SK-N-SH treated with all-trans-retinoic acid at 6 μM for 48 hours (cell line): Measurements from ENCODE around the gene LNPK.

Source experiments
- ATAC-seq: fragments of 200-7000 bp; cut with Tn5 transposase; 3 replicates; pipeline ENCODE4 v1.9.1; 2020; ENCODE audit warnings: mild to moderate bottlenecking, moderate library complexity
- BACH2 ChIP-seq: fragments of 250-450 bp; sonication (Bioruptor Pico); IDR thresholded peaks from 2 replicates; pipeline ENCODE4 v1.9.0; 2021; ENCODE audit warnings: mild to moderate bottlenecking, borderline replicate concordance
- ESRRG ChIP-seq: fragments of 250-450 bp; sonication (Bioruptor Pico); IDR thresholded peaks from 2 replicates; pipeline ENCODE4 v1.6.1; 2021; ENCODE audit warnings: mild to moderate bottlenecking
- ISL1 ChIP-seq: fragments of 250-450 bp; sonication (Bioruptor Pico); IDR thresholded peaks from 2 replicates; pipeline ENCODE4 v2.1.2; 2022; ENCODE audit warnings: mild to moderate bottlenecking, moderate library complexity
- OSR1 ChIP-seq: fragments of 250-450 bp; sonication (Bioruptor Pico); IDR thresholded peaks from 2 replicates; pipeline ENCODE4 v1.8.0; 2022; ENCODE audit warnings: moderate library complexity, mild to moderate bottlenecking, inconsistent platforms
- RARB ChIP-seq: fragments of 250-450 bp; sonication (Bioruptor Pico); IDR thresholded peaks from 2 replicates; pipeline ENCODE4 v1.8.0; 2021; ENCODE audit warnings: mild to moderate bottlenecking, moderate library complexity
- TCF4 ChIP-seq: fragments of 250-450 bp; sonication (Bioruptor Pico); IDR thresholded peaks from 2 replicates; pipeline ENCODE4 v1.8.0; 2021; ENCODE audit warnings: mild to moderate bottlenecking, moderate library complexity, borderline replicate concordance
- ZC3H10 ChIP-seq: fragments of 250-450 bp; sonication (Bioruptor Pico); IDR thresholded peaks from 2 replicates; pipeline ENCODE4 v1.5.1; 2021; ENCODE audit warnings: mild to moderate bottlenecking, moderate library complexity
- ZFP3 ChIP-seq: fragments of 250-450 bp; sonication (Bioruptor Pico); IDR thresholded peaks from 2 replicates; pipeline ENCODE4 v1.5.0; 2020; ENCODE audit warnings: mild to moderate bottlenecking, moderate library complexity
- ZNF70 ChIP-seq: fragments of 450-650 bp; formaldehyde crosslinking; IDR thresholded peaks from 2 replicates; pipeline ENCODE4 v1.5.0; 2020; ENCODE audit warnings: mild to moderate bottlenecking, moderate library complexity
- ZNF8 ChIP-seq: fragments of 450-650 bp; formaldehyde crosslinking; IDR thresholded peaks from 2 replicates; pipeline ENCODE4 v1.5.0; 2020; ENCODE audit warnings: mild to moderate bottlenecking, moderate library complexity
- TF ChIP-seq, protein P1 (sequence below): fragments of 250-450 bp; sonication (Bioruptor Pico); IDR thresholded peaks from 2 replicates; pipeline ENCODE4 v1.5.0; 2020; ENCODE audit warnings: mild to moderate bottlenecking, moderate library complexity
- TF ChIP-seq, protein P2 (sequence below): fragments of 250-450 bp; sonication (Bioruptor Pico); IDR thresholded peaks from 2 replicates; pipeline ENCODE4 v1.8.0; 2020; ENCODE audit warnings: mild to moderate bottlenecking, moderate library complexity, borderline replicate concordance
- TF ChIP-seq, protein P3 (sequence below): fragments of 250-450 bp; sonication (Bioruptor Pico); IDR thresholded peaks from 2 replicates; pipeline ENCODE4 v1.8.0; 2021; ENCODE audit warnings: low read depth, mild to moderate bottlenecking, moderate library complexity, borderline replicate concordance
- TF ChIP-seq, protein P4 (sequence below): fragments of 250-450 bp; sonication (Bioruptor Pico); IDR thresholded peaks from 2 replicates; pipeline ENCODE4 v1.5.1; 2020; ENCODE audit warnings: low read depth, mild to moderate bottlenecking, moderate library complexity
- TF ChIP-seq, protein P5 (sequence below): fragments of 250-450 bp; sonication (Bioruptor Pico); IDR thresholded peaks from 2 replicates; pipeline ENCODE4 v1.5.1; 2021; ENCODE audit warnings: mild to moderate bottlenecking, moderate library complexity

The LNPK gene

DNA sequence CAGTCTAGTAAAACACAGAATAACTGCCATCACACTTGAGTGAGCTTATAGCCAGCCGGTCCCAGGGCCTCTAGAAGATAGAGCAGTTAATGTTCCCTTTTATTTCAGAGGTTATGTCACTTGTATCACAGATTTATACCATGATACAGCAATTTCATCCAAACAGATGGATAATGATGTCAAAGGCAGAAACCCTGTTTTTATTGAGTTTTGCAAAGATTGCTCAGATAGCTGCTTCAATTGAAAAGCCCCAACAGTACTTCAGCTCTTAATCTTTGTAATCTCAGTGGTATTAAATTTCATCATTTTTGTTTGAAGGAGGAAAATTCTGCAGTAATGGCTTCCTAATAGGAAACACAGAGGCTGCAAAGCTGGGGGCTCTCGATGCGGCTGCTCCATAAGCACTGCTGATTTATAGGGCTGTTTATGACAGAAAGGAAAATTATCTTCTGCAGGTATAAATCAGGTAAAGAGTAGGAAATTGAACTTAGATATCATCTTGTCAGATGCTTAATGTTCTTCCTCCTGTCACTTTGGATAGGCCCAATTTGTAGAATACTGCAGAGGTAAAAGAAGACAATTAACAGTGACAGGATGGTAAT is 112.3 kb downstream of the LNPK start (continued):
- TF ChIP-seq, protein P1, sequence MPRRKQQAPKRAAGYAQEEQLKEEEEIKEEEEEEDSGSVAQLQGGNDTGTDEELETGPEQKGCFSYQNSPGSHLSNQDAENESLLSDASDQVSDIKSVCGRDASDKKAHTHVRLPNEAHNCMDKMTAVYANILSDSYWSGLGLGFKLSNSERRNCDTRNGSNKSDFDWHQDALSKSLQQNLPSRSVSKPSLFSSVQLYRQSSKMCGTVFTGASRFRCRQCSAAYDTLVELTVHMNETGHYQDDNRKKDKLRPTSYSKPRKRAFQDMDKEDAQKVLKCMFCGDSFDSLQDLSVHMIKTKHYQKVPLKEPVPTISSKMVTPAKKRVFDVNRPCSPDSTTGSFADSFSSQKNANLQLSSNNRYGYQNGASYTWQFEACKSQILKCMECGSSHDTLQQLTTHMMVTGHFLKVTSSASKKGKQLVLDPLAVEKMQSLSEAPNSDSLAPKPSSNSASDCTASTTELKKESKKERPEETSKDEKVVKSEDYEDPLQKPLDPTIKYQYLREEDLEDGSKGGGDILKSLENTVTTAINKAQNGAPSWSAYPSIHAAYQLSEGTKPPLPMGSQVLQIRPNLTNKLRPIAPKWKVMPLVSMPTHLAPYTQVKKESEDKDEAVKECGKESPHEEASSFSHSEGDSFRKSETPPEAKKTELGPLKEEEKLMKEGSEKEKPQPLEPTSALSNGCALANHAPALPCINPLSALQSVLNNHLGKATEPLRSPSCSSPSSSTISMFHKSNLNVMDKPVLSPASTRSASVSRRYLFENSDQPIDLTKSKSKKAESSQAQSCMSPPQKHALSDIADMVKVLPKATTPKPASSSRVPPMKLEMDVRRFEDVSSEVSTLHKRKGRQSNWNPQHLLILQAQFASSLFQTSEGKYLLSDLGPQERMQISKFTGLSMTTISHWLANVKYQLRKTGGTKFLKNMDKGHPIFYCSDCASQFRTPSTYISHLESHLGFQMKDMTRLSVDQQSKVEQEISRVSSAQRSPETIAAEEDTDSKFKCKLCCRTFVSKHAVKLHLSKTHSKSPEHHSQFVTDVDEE (CRISPR knock-in tag): peak; percentile 77

DNA sequence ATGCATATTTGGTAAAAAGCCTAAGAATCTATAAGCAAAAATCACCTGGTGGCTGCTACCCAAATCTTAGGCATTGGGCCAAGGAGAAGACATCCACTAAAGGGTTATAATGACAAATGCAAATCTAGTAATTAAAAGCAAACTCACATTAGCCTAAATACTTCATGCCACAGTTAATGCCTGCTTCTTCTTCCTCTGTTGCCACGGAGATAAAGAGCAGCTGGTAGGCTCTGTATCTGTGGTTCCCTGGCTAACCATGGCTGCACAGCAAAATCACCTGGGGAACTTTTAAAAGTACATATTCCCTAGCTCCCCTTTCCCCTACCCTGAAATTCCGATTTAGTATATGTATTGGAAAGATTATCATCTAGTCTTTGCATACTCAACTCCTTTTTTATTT is 114.3 kb downstream of the LNPK start:
- ATAC-seq: no peak
- TF ChIP-seq RARB (CRISPR knock-in tag) (no peak), ISL1 (CRISPR knock-in tag) (no peak), BACH2 (CRISPR knock-in tag) (no peak)
- TF ChIP-seq, protein P2, sequence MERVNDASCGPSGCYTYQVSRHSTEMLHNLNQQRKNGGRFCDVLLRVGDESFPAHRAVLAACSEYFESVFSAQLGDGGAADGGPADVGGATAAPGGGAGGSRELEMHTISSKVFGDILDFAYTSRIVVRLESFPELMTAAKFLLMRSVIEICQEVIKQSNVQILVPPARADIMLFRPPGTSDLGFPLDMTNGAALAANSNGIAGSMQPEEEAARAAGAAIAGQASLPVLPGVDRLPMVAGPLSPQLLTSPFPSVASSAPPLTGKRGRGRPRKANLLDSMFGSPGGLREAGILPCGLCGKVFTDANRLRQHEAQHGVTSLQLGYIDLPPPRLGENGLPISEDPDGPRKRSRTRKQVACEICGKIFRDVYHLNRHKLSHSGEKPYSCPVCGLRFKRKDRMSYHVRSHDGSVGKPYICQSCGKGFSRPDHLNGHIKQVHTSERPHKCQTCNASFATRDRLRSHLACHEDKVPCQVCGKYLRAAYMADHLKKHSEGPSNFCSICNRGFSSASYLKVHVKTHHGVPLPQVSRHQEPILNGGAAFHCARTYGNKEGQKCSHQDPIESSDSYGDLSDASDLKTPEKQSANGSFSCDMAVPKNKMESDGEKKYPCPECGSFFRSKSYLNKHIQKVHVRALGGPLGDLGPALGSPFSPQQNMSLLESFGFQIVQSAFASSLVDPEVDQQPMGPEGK (CRISPR knock-in tag): no peak
- TF ChIP-seq, protein P3, sequence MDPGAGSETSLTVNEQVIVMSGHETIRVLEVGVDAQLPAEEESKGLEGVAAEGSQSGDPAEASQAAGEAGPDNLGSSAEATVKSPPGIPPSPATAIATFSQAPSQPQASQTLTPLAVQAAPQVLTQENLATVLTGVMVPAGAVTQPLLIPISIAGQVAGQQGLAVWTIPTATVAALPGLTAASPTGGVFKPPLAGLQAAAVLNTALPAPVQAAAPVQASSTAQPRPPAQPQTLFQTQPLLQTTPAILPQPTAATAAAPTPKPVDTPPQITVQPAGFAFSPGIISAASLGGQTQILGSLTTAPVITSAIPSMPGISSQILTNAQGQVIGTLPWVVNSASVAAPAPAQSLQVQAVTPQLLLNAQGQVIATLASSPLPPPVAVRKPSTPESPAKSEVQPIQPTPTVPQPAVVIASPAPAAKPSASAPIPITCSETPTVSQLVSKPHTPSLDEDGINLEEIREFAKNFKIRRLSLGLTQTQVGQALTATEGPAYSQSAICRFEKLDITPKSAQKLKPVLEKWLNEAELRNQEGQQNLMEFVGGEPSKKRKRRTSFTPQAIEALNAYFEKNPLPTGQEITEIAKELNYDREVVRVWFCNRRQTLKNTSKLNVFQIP (CRISPR knock-in tag): no peak

DNA sequence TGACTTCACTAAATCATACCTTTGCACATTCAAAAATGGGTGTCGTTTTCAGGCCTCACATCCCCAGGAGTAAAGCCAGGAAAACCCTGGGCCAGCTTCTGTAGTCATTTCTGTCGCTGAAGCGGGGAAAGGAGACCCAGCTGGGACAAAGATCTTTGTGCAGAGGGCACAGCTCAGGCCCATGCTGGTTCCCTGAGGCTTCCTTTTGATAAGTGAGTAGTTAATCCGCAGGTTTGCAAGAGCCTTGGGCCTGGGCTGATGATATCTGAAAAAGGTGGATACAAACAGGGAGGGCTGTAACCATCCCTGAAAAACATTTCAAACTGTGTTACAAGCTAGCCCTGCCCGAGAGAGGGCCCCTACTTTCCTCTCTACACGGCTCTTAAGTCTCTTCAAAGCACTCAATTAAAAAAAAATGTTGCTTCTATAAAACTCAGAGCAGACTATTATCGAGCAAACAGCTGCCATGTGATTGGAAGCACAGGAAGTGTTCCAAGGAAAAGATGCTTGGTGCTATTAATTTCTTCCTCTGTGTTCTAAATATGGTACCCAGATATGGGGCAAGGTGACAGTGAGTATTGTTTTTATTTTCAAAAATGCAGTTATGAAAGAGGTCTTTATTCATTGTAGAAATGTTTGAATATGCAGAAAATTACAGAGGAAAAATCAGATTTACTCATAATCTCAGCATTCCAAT is 117.2 kb downstream of the LNPK start:
- no peak for ATAC-seq
- TF ChIP-seq BACH2 (CRISPR knock-in tag) (no peak), ZFP3 (CRISPR knock-in tag) (no peak), ZNF8 (CRISPR knock-in tag) (no peak), ZC3H10 (CRISPR knock-in tag) (no peak), ESRRG (CRISPR knock-in tag) (no peak), ZNF70 (CRISPR knock-in tag) (no peak), TCF4 (CRISPR knock-in tag) (no peak), ISL1 (CRISPR knock-in tag) (no peak), OSR1 (no peak)
- TF ChIP-seq, protein P4, sequence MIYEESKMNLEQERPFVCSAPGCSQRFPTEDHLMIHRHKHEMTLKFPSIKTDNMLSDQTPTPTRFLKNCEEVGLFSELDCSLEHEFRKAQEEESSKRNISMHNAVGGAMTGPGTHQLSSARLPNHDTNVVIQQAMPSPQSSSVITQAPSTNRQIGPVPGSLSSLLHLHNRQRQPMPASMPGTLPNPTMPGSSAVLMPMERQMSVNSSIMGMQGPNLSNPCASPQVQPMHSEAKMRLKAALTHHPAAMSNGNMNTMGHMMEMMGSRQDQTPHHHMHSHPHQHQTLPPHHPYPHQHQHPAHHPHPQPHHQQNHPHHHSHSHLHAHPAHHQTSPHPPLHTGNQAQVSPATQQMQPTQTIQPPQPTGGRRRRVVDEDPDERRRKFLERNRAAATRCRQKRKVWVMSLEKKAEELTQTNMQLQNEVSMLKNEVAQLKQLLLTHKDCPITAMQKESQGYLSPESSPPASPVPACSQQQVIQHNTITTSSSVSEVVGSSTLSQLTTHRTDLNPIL (CRISPR knock-in tag): no peak
- TF ChIP-seq, protein P5, sequence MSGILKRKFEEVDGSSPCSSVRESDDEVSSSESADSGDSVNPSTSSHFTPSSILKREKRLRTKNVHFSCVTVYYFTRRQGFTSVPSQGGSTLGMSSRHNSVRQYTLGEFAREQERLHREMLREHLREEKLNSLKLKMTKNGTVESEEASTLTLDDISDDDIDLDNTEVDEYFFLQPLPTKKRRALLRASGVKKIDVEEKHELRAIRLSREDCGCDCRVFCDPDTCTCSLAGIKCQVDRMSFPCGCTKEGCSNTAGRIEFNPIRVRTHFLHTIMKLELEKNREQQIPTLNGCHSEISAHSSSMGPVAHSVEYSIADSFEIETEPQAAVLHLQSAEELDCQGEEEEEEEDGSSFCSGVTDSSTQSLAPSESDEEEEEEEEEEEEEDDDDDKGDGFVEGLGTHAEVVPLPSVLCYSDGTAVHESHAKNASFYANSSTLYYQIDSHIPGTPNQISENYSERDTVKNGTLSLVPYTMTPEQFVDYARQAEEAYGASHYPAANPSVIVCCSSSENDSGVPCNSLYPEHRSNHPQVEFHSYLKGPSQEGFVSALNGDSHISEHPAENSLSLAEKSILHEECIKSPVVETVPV (CRISPR knock-in tag): no peak
- TF ChIP-seq, protein P2 (CRISPR knock-in tag): no peak
